ENCODE results near the gene CAMKK1.

DNA sequence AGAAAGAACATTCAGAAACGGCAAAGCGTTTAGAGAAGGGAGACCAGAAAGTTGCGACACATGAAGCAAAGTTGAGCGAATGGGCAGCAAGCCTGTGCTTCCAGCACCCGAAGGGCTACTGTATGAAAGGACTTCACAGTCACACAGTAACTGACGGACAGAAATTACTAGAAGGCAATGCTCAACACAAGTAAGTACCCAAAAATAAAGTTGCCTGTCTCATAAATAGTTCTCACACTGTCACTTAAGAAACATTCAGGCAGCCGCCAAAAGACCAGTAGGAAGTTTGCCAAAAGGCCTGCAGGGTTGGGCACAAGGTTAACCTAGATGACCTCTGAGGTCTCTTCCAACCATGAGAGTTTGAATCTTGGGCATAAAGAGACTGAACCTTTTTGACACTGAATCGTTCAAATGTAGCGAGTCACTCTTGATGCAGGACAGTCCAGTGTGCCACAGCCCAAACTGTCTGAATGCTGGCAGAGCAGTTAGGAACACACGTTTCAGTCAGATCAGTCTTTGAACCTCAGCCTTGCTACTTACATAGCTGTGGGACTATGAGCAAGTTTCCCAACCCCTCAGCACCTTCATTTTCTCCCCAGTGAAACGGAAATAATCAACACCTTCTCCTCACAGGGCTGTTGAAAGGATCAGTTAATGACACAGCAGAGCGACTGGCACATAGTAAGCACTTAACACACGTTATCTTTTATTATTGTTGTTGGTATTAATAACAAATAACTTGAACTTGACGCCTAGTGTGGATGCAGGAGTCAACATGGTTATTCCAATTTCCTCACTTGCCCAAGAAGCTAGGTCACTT lies 57.2 kb downstream of the CAMKK1 start:
- TF ChIP-seq, protein P1, sequence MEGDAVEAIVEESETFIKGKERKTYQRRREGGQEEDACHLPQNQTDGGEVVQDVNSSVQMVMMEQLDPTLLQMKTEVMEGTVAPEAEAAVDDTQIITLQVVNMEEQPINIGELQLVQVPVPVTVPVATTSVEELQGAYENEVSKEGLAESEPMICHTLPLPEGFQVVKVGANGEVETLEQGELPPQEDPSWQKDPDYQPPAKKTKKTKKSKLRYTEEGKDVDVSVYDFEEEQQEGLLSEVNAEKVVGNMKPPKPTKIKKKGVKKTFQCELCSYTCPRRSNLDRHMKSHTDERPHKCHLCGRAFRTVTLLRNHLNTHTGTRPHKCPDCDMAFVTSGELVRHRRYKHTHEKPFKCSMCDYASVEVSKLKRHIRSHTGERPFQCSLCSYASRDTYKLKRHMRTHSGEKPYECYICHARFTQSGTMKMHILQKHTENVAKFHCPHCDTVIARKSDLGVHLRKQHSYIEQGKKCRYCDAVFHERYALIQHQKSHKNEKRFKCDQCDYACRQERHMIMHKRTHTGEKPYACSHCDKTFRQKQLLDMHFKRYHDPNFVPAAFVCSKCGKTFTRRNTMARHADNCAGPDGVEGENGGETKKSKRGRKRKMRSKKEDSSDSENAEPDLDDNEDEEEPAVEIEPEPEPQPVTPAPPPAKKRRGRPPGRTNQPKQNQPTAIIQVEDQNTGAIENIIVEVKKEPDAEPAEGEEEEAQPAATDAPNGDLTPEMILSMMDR (conservative IDR thresholded peaks at IDR 0.05 in 1 of 2, IDR thresholded peaks at IDR 0.05 in 1 of 2; ENCODE audit: extremely low read depth in 1 of 2, insufficient read depth in 1 of 2, low read depth in 1 of 2, low read length in 2 of 2): no peak
- TF ChIP-seq EZH2 (IDR thresholded peaks at IDR 0.05; ENCODE audit: borderline replicate concordance, low read length): no peak
